ENCODE results near the gene NUDT5. TPM values are rescaled to one million over a fixed set of nuclear protein-coding genes. Genes with fewer than 3 reads are reported as not detected.

Gene NUDT5
- total and polyA plus RNA-seq, 2 of the 13 experiments (the other 11 are each of a cell fraction or from before 2014, with no cell fraction given): 79.6 to 134 TPM

GRCh38 chr10:12129222-12130111 is 66.2 kb downstream of the NUDT5 start, which contains the start of gene SEC61A2 (continued):
- TF ChIP-seq SPEN (CRISPR knock-in tag; IDR thresholded peaks at IDR 0.05; ENCODE audit: low read depth): no peak
- peak; percentile 54; the same call in 1 of the 2 replicates for TF ChIP-seq ZSCAN21 (CRISPR knock-in tag; IDR thresholded peaks at IDR 0.05; ENCODE audit: borderline replicate concordance)
- 0 out of 2 replicates have a peak, but pooled peaks have one; percentile 34 for TF ChIP-seq ZNF768 (CRISPR knock-in tag; IDR thresholded peaks at IDR 0.05)
- TF ChIP-seq DRAP1 (CRISPR knock-in tag; IDR thresholded peaks at IDR 0.05): no peak
- TF ChIP-seq DMAP1 (CRISPR knock-in tag; IDR thresholded peaks at IDR 0.05): no peak; the same call in 1 of the 2 replicates
- TF ChIP-seq KDM6A (CRISPR knock-in tag; IDR thresholded peaks at IDR 0.05; ENCODE audit: low read depth): no peak
- no peak for TF ChIP-seq LRRFIP1 (CRISPR knock-in tag; conservative IDR thresholded peaks at IDR 0.05)
- peak; percentile 30; the same call in 1 of the 2 replicates for TF ChIP-seq RAD21 (CRISPR knock-in tag; IDR thresholded peaks at IDR 0.05)
- no peak for TF ChIP-seq DBP (CRISPR knock-in tag; IDR thresholded peaks at IDR 0.05; ENCODE audit: not compliant biosample characterization)
- peak; percentile 50; the same call in 1 of the 2 replicates for TF ChIP-seq MEIS2 (CRISPR knock-in tag; IDR thresholded peaks at IDR 0.05)
- TF ChIP-seq RFXAP (CRISPR knock-in tag; IDR thresholded peaks at IDR 0.05; ENCODE audit: borderline replicate concordance): peak; percentile 63; the same call in 1 of the 2 replicates
- TF ChIP-seq ZNF670 (CRISPR knock-in tag; IDR thresholded peaks at IDR 0.05; ENCODE audit: borderline replicate concordance): 0 out of 2 replicates have a peak, but pooled peaks have one; percentile 57
- no peak for TF ChIP-seq REST (IDR thresholded peaks at IDR 0.05; ENCODE audit: borderline replicate concordance in 1 of 2, low read depth in 1 of 2, low read length in 2 of 2)
- no peak for TF ChIP-seq RNF219 (CRISPR knock-in tag; IDR thresholded peaks at IDR 0.05)
- TF ChIP-seq MAFG (CRISPR knock-in tag; IDR thresholded peaks at IDR 0.05): no peak
- TF ChIP-seq PTBP1 (IDR thresholded peaks at IDR 0.05; ENCODE audit: low read depth, low read length, poor library complexity, severe bottlenecking): no peak
- TF ChIP-seq ZSCAN30 (CRISPR knock-in tag; IDR thresholded peaks at IDR 0.05): no peak
- TF ChIP-seq JDP2 (CRISPR knock-in tag; IDR thresholded peaks at IDR 0.05; ENCODE audit: borderline replicate concordance): no peak

Measured in HepG2 (cell line).